ENCODE data around the gene SLC39A7. TPM values are rescaled to one million over a fixed set of nuclear protein-coding genes. Genes with fewer than 3 reads are reported as not detected.
"Not testable (repeated sequence)": the region's sequence is repeated elsewhere in the genome, so short reads cannot be mapped to it uniquely, and the experiment has no call there.

Gene SLC39A7
- polyA plus RNA-seq, 5 donors = 73.8 to 100 (median 90.1) TPM

DNA sequence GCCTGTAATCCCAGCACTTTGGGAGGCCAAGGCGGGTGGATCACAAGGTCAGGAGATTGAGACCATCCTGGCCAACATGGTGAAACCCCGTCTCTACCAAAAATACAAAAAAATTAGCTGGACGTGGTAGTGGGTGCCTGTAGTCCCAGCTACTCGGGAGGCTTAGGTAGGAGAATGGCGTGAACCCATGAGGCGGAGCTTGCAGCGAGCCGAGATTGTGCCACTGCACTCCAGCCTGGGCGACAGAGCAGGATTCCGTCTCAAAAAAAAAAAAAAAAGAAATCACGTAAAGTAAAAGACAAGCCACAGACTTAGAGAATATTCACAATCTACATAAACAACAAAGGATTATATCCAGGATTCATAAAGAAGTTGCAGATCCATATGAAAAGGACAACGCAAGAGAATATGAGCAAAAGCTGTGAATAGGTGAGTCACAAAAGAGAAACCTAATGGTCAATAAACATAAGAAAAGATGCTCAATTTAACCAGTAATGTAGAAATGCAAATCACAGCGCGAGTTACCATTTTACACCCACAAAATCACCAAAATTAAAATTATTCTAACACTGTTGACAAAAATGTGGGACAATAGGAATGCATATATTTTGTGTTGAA lies 25.9 kb downstream of the SLC39A7 start:
- DNase-seq = not testable (repeated sequence)

DNA sequence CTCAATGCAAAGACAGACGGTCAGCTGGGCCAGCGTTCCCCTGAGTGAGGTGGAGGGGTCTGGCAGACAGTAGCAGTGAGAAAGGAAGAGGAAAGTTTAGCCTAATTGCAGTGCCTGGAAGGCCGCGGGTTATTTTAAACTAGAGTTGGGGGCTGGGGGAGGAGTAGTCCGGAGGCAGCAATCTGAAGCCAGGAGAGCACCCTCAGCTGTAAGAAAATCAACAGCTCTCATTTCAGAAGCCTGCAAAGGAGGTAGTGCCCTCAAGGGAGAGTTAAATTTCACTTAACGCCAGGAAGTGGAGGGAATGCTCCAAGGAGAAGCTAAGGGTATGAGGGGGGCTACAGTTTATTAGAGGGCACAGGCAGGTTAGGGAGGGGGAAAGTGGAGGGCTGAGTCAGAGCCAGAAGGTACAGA lies 34.6 kb downstream of the SLC39A7 start:
- peak in 1 of 2 donors; percentile 19 for DNase-seq

DNA sequence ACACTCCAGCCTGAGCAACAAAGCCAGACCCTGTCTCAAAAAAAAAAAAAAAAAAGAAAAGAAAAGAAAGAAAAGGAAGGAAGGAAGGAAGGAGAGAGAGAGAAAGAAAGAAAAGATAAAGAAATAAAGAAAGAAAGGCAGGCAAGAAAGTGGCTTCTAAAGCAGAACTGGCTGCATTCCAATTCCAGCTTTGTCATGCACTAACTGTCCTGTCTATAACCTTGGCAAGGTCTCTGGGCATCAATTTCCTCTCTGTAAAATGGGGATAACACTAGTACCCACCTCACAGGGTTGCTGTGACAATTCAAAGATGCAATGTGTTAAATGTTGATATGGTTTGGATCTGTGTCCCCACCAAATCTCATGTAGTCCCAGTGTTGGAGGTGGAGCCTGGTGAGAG lies 35.7 kb downstream of the SLC39A7 start:
- no peak for DNase-seq

DNA sequence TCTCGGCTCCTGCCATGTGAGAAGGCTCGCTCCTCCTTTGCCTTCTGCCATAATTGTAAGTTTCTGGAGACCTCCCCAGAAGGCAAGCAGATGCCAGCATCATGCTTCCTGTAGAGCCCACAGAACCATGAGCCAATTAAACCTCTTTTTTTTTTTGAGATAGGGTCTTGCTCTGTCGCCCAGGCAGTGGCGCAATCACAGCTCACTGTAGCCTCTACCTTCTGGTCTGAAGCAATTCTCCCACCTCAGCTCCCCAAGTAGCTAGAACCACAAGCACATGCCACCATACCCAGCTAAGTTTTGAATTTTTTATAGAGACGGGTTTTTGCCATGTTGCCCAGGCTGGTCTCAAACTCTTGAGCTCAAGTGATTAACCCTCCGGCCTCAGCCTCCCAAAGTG lies 36.2 kb downstream of the SLC39A7 start:
- no peak for DNase-seq

DNA sequence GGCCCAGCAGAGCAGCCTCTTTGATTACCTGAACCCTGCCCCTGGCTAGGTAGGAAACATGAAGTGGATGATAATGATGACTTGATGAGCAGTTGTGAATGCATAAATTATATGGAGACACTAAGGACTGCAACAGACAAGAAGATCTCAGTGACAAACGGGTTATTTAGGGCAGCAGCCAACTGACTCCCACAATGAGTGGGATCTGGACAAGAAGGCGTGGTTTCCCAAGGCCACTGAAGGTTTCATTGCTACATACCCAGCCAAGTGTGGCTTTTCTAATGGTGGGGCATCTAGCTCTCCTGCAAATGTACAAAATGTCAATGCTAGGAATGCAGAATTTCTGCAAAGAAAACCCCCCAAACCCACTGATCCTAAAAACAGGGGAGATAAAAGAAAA lies 37.1 kb downstream of the SLC39A7 start:
- DNase-seq = no peak

DNA sequence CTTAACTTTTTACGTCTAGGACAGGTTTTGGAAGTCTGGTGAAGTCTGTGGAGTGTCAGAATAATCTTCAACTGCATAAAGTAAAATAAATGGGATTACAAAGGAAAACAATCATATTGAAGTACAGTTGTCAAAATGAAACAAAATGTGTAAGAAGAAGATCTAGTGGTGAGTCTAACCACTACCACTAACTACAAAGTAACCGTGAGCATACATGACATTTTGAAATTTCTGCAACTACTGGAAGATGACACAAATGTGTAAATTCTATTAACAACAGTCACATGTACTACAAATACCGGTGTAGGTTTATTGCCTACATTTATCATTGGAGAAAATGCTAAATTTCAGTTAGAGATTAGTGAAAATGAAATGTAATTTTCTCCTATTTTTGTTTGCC lies 41.3 kb downstream of the SLC39A7 start:
- no peak for DNase-seq

DNA sequence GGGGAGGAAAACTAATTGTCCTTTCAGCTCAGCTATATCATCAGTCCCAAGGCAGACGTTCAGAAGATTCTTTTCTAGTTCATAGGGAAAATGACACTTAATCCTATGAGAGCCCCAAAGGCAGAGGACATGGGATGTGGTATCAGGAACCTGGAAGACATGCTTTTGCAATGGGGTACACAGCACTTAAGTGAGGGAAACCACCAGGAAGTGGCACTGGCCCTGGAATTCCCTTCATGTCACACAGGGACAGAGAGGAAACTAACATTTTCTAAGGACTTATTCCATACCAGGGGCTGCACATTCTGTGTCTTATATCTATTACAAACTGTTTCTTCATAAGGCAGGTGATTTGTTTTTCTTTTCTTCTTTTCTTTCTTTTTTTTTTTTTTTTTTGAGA lies 42.8 kb downstream of the SLC39A7 start:
- DNase-seq = no peak

DNA sequence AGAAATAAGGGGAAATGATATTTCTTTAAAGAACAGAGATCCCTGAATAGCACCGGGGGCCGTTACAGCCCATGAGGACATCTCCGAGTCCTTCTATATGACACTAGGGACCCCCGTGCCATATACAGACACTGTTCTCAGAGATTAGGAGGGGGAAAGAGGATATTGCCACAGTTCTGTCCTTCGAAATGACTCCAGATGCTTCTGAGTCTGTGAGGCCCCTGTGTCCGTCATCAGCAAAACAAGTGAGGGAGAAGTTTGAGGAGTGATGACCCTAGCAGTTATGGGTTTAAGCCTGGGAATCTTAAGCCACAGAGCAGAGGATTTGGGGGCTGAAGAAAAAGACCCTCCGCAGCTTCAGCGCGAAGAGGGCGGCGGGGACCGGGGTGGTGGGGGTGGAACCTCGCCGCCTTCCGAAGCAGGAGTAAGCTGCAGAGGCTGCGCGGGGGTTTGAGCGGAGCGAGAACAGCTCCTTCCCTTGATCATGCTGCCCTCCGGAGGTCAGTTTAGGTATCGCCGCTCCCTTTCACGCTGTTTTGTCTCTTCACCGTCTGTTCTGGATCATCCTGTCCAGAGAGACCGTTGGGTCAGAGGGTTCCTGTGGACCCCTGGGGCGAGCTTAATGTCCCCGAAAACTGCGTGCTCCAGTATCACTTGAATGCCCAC lies 47.4 kb downstream of the SLC39A7 start:
- peak; percentile 80 to 86 for DNase-seq

DNA sequence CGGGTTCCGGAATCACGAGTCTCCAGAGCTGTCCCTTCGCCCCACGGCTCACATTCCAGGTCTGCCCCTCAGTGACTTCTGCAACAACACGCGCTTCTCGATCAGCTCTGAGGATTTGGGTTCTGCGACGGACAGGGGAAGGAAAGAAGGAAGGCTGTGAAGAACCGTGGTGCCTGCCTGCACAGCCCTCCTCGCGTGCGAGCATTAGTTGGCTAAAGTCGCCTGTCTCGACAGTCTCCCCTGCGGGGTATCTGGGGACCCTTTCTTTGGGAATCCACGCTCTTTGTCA lies 47.9 kb downstream of the SLC39A7 start:
- no peak for DNase-seq

DNA sequence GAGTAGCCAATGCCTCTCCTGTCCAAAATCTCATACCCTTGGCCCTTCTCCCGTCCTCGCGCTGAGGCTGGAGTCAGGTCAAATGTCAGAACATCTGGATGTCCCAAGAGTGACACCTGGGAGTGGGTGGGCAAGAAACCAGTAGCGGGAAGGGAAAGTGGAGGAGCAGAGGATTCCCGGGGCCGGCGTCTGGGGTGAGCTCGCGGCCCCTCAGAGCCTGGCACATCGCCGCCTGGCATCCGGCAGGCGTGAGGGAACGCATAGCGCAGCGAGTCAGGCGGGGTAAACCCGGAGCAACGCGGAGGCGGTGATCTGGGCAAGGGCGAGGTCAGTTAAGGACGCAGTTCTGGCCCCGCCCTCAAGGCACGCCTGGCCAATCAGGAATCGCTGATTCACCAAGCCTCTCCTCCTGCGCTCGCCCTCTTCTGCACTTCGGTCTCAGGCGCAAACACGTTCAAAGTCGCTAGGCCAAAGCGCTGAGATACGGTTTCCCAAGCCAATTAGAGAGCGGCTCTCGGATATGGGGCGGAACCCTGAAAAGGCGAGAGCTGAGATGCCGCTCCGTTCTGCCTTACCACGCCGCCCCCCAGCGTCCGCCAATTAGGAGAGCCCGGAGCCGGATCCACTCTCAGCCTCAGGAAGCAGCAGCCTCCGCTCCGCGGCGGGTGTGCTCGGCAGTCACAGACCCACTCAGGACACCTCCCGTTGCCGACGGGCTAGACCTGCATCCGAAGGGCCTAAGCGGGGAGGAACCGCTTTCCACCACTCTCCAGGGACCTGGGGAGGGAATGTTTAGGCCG lies 48.5 kb downstream of the SLC39A7 start:
- DNase-seq = peak; percentile 94 to 96

DNA sequence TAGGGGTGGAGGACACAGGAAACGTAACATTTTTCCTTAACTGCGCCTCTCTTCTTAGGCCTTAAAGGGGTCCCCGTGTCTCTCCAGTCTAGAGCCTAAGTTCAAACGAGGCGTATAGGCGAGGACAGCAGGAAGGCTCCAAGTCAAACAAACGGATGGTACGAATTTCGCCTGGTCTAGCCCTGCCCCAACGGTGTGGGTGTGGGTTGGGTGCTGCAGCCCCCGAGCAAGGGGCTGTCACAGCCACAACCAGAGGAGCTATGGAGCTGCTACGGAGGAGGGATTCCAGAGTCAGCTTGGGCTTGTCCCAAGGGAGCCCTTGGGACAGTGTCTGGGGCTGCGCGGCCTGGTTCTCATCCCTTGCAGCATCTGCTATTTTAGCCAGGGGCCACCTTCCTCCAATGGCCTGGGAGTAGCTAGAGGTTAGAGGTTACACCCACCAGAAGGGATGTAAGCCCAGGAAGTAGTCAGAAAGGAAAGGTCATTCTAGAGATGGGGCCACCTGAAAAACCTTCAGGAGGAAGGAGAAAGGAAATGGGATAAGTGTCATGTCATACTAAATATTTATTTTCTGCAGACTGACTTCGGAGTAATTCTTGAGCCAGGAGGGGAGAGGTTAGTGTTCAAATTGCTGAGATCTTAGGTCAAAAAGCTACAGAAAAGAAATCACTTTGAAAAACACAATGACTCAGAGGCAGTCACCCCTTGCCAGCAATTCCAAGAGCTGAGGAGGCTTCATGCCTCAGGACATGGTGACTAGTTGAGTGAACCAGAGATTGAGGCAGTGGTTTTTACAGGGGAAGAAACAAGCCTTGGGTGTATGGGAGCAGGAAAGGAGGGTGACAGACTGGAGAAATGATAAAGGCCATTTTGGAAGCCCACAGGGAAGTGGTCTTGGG lies 49.3 kb downstream of the SLC39A7 start:
- peak in 1 of 2 donors; percentile 3 for DNase-seq

DNA sequence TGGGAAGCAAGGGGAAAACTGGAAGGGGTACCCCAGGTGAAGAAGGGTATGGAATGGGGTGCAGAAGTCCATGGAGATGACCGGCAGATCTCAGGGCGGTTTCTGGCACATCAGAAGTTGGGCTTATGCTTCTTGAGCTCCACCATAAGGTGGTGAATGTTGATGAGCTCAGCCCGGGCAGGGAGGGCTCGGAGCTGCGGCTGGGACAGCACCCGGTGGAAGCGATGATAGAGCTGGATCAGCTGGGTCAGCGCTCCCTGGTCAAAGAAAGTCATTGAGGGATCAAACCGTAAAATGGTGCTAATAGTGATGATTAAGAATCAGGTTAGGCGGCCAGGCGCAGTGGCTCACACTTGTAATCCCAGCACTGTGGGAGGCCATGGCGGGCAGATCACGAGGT lies 50.1 kb downstream of the SLC39A7 start:
- no peak for DNase-seq

DNA sequence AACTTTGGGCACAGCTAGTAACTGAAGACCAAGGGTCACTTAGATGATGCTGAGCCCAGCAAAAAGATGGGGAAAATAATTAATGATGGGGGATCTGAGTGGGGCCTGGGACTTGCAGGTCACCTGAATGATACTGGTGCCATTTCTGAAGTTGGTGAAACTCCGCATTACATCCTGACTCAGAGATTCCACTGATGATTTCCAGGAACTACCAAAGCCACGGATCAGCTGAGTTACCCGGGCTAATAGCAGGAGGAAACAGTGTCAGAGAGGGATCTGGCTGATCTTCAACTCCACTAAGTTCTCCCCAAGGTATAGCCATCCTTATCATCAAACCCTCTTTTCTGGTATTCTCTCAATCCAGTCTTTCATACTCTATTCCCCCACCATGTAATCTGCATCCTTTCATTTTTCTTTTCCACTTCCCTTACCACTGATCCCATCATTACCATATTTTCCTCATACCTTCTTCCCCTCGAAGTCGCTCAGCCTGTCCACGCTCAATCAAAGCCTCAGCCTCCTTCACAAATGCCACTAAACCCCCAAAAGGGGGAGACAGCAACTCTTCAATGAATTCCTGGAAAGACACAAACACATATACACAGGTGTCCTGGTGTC lies 50.8 kb downstream of the SLC39A7 start:
- DNase-seq = no peak

DNA sequence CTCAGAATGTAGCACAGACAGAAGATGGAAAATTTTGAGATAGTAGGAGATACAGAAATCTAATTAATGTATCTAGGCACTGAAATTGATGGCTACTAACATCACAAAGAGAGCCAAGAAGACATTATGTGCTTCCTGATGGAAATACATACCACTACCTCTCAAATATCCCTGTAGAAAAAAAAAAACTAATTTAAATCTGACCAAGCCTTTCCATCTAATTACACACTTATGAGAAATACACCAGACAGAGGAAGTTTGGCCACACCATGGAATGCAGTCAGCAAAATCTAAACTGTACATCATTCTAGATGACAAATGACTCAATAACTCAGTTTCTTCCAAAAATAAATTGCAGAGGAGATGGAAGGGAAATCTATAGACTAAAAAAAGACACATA lies 52.1 kb downstream of the SLC39A7 start:
- DNase-seq = no peak

Other genes starting within 250 kb of the SLC39A7 start
- 10 to 100 TPM in 4 of 5 donors, 1 to 10 TPM in 1; 9.9 to 22.1 (median 11.2) TPM for gene HLA-DMA, start 247.8 kb upstream of the SLC39A7 start, polyA plus RNA-seq (ENCODE audit: insufficient read depth in 1 of 5, insufficient read length in 5 of 5, low replicate concordance in 1 of 5)
- gene BRD2, start 232.3 kb upstream of the SLC39A7 start, polyA plus RNA-seq (ENCODE audit: insufficient read depth in 1 of 5, insufficient read length in 5 of 5, low replicate concordance in 1 of 5) = 100 to 1,000 TPM; 288 to 321 (median 308) TPM
- gene HLA-DOA, start 191.3 kb upstream of the SLC39A7 start, polyA plus RNA-seq (ENCODE audit: insufficient read depth in 1 of 5, insufficient read length in 5 of 5, low replicate concordance in 1 of 5) = 1 to 10 TPM; 1.7 to 3.6 (median 2.8) TPM
- 10 to 100 TPM; 33.0 to 44.8 (median 33.5) TPM for gene HLA-DPA1, start 127.2 kb upstream of the SLC39A7 start, polyA plus RNA-seq (ENCODE audit: insufficient read depth in 1 of 5, insufficient read length in 5 of 5, low replicate concordance in 1 of 5)
- 10 to 100 TPM; 20.2 to 28.5 (median 25.6) TPM for gene HLA-DPB1, start 124.9 kb upstream of the SLC39A7 start, polyA plus RNA-seq (ENCODE audit: insufficient read depth in 1 of 5, insufficient read length in 5 of 5, low replicate concordance in 1 of 5)
- 10 to 100 TPM in 1 of 5 donors, 1 to 10 TPM in 4; 3.0 to 10.8 (median 3.8) TPM for gene COL11A2, start 8.4 kb upstream of the SLC39A7 start, polyA plus RNA-seq (ENCODE audit: insufficient read depth in 1 of 5, insufficient read length in 5 of 5, low replicate concordance in 1 of 5)
- 10 to 100 TPM; 56.7 to 69.7 (median 61.7) TPM for gene RXRB, start 202 bp upstream of the SLC39A7 start, polyA plus RNA-seq (ENCODE audit: insufficient read depth in 1 of 5, insufficient read length in 5 of 5, low replicate concordance in 1 of 5)
- gene HSD17B8, start 3.8 kb downstream of the SLC39A7 start, polyA plus RNA-seq (ENCODE audit: insufficient read depth in 1 of 5, insufficient read length in 5 of 5, low replicate concordance in 1 of 5) = 10 to 100 TPM; 20.8 to 26.5 (median 21.7) TPM
- gene RING1, start 7.6 kb downstream of the SLC39A7 start, polyA plus RNA-seq (ENCODE audit: insufficient read depth in 1 of 5, insufficient read length in 5 of 5, low replicate concordance in 1 of 5) = 10 to 100 TPM; 46.9 to 70.0 (median 54.0) TPM
- 10 to 100 TPM; 74.4 to 88.8 (median 81.1) TPM for gene VPS52, start 71.0 kb downstream of the SLC39A7 start, polyA plus RNA-seq (ENCODE audit: insufficient read depth in 1 of 5, insufficient read length in 5 of 5, low replicate concordance in 1 of 5)
- gene RPS18, start 71.2 kb downstream of the SLC39A7 start, polyA plus RNA-seq (ENCODE audit: insufficient read depth in 1 of 5, insufficient read length in 5 of 5, low replicate concordance in 1 of 5) = 1,000 to 10,000 TPM; 3,696 to 4,775 (median 3,821) TPM
- gene B3GALT4, start 76.3 kb downstream of the SLC39A7 start, polyA plus RNA-seq (ENCODE audit: insufficient read depth in 1 of 5, insufficient read length in 5 of 5, low replicate concordance in 1 of 5) = 1 to 10 TPM; 3.3 to 4.8 (median 3.8) TPM
- gene WDR46, start 88.4 kb downstream of the SLC39A7 start, polyA plus RNA-seq (ENCODE audit: insufficient read depth in 1 of 5, insufficient read length in 5 of 5, low replicate concordance in 1 of 5) = 10 to 100 TPM; 50.7 to 80.1 (median 56.4) TPM
- gene PFDN6, start 88.7 kb downstream of the SLC39A7 start, polyA plus RNA-seq (ENCODE audit: insufficient read depth in 1 of 5, insufficient read length in 5 of 5, low replicate concordance in 1 of 5) = 10 to 100 TPM; 47.1 to 61.3 (median 50.3) TPM
- gene RGL2, start 98.1 kb downstream of the SLC39A7 start, polyA plus RNA-seq (ENCODE audit: insufficient read depth in 1 of 5, insufficient read length in 5 of 5, low replicate concordance in 1 of 5) = 100 to 1,000 TPM; 123 to 169 (median 149) TPM
- 10 to 100 TPM; 34.2 to 59.4 (median 43.6) TPM for gene TAPBP, start 113.2 kb downstream of the SLC39A7 start, polyA plus RNA-seq (ENCODE audit: insufficient read depth in 1 of 5, insufficient read length in 5 of 5, low replicate concordance in 1 of 5)
- 10 to 100 TPM; 22.3 to 28.0 (median 24.5) TPM for gene ZBTB22, start 116.9 kb downstream of the SLC39A7 start, polyA plus RNA-seq (ENCODE audit: insufficient read depth in 1 of 5, insufficient read length in 5 of 5, low replicate concordance in 1 of 5)
- 10 to 100 TPM; 45.1 to 57.5 (median 50.3) TPM for gene DAXX, start 122.1 kb downstream of the SLC39A7 start, polyA plus RNA-seq (ENCODE audit: insufficient read depth in 1 of 5, insufficient read length in 5 of 5, low replicate concordance in 1 of 5)
- 10 to 100 TPM; 28.6 to 72.8 (median 47.1) TPM for gene KIFC1, start 191.0 kb downstream of the SLC39A7 start, polyA plus RNA-seq (ENCODE audit: insufficient read depth in 1 of 5, insufficient read length in 5 of 5, low replicate concordance in 1 of 5)
- 10 to 100 TPM; 53.1 to 88.9 (median 82.8) TPM for gene PHF1, start 210.1 kb downstream of the SLC39A7 start, polyA plus RNA-seq (ENCODE audit: insufficient read depth in 1 of 5, insufficient read length in 5 of 5, low replicate concordance in 1 of 5)
- 100 to 1,000 TPM; 153 to 208 (median 171) TPM for gene CUTA, start 217.2 kb downstream of the SLC39A7 start, polyA plus RNA-seq (ENCODE audit: insufficient read depth in 1 of 5, insufficient read length in 5 of 5, low replicate concordance in 1 of 5)
- gene SYNGAP1, start 219.2 kb downstream of the SLC39A7 start, polyA plus RNA-seq (ENCODE audit: insufficient read depth in 1 of 5, insufficient read length in 5 of 5, low replicate concordance in 1 of 5) = 10 to 100 TPM; 35.2 to 47.4 (median 44.8) TPM

All from right lung (tissue), 5 donors.